Lower leg skin (tissue), 3 donors: ENCODE data around the gene KRT72.

Experiments used
- POLR2A ChIP-seq, 2 donors: fragments of 450-650 bp; IDR thresholded peaks; one replicate each; pipeline ENCODE4 v1.6.1; 2016 to 2017; ENCODE audit warnings: antibody characterized with exemption in 2 of 2, mild to moderate bottlenecking in 1 of 2, moderate library complexity in 1 of 2
- TF ChIP-seq, protein P1 (sequence below), 3 donors: fragments of 450-650 bp; IDR thresholded peaks; one replicate each; pipeline ENCODE4 v1.5.1; 2016; ENCODE audit warnings: antibody characterized with exemption in 3 of 3, mild to moderate bottlenecking in 3 of 3, moderate library complexity in 2 of 3

DNA sequence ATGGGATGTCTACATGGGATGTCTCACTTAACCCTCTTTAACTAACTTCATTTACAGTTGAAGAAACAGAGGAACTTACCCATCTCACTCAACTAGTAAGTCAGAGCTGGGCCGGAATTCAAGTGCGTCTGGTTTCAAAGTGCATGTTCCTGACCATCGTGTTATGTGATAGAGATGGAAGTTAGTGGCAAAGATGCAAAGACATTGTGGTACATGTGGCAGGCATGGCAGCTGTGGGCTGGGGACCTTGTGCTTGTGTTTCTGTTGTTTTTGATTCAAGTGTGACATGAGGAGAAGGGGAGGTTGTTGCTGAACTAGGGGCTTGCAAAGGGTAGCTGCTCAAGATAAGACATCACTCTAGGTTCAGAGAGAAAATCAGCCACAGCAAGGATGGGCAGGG is 25.3 kb downstream of the KRT72 start:
- TF ChIP-seq, protein P1, sequence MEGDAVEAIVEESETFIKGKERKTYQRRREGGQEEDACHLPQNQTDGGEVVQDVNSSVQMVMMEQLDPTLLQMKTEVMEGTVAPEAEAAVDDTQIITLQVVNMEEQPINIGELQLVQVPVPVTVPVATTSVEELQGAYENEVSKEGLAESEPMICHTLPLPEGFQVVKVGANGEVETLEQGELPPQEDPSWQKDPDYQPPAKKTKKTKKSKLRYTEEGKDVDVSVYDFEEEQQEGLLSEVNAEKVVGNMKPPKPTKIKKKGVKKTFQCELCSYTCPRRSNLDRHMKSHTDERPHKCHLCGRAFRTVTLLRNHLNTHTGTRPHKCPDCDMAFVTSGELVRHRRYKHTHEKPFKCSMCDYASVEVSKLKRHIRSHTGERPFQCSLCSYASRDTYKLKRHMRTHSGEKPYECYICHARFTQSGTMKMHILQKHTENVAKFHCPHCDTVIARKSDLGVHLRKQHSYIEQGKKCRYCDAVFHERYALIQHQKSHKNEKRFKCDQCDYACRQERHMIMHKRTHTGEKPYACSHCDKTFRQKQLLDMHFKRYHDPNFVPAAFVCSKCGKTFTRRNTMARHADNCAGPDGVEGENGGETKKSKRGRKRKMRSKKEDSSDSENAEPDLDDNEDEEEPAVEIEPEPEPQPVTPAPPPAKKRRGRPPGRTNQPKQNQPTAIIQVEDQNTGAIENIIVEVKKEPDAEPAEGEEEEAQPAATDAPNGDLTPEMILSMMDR (IDR thresholded peaks at IDR 0.05): no peak
- TF ChIP-seq POLR2A (IDR thresholded peaks at IDR 0.05): no peak
